Muscle layer of duodenum (tissue), 2 donors: Measurements from ENCODE around the gene EIF1AD.

ENCODE experiments used
- H3K27ac ChIP-seq: one replicate; pipeline ENCODE4 v1.7.0; 2013; ENCODE audit warnings: mild to moderate bottlenecking, low read length
- H3K27me3 ChIP-seq: one replicate; pipeline ENCODE4 v1.7.0; 2013; ENCODE audit warnings: low read depth, mild to moderate bottlenecking, control low read depth, low read length
- H3K36me3 ChIP-seq, 2 donors: one replicate each; pipeline ENCODE4 v1.7.0; 2013; ENCODE audit warnings: low read length in 2 of 2, control low read depth in 1 of 2, mild to moderate bottlenecking in 1 of 2; ENCODE audit not compliant: insufficient read depth in 2 of 2, control insufficient read depth in 1 of 2
- H3K4me1 ChIP-seq, 2 donors: one replicate each; pipeline ENCODE4 v1.7.0; 2013; ENCODE audit warnings: low read length in 2 of 2, mild to moderate bottlenecking in 2 of 2, control low read depth in 1 of 2, moderate library complexity in 1 of 2; ENCODE audit not compliant: insufficient read depth in 2 of 2, control insufficient read depth in 1 of 2
- H3K4me3 ChIP-seq, 2 donors: one replicate each; pipeline ENCODE4 v1.7.0; 2013; ENCODE audit warnings: low read length in 2 of 2, low read depth in 1 of 2, mild to moderate bottlenecking in 1 of 2
- H3K9me3 ChIP-seq, 2 donors: one replicate each; pipeline ENCODE4 v1.7.0; 2013; ENCODE audit warnings: low read length in 2 of 2, control low read depth in 1 of 2, mild to moderate bottlenecking in 1 of 2; ENCODE audit not compliant: control insufficient read depth in 1 of 2
- donor health status: healthy.

Gene EIF1AD

GRCh38 chr11:66020212-66020611 is 18.3 kb upstream of the EIF1AD start:
- Histone ChIP-seq H3K27ac (no peak overlapping the region), H3K4me3 (no peak overlapping the region), H3K27me3 (no peaks in the 10 kb centered on the region), H3K4me1 (peaks cover 0 to 5% of the 10 kb centered on the region in 2 donors), H3K9me3 (no peaks in the 10 kb centered on the region), H3K36me3 (no peaks in the 10 kb centered on the region)

- no peak overlapping the region for H3K27ac ChIP-seq
- H3K36me3 ChIP-seq = no peaks in the 10 kb centered on the region
- H3K9me3 ChIP-seq = no peaks in the 10 kb centered on the region
- H3K27me3 ChIP-seq = peaks cover 12% of the 10 kb centered on the region
- H3K4me1 ChIP-seq = peaks cover 0 to 5% of the 10 kb centered on the region in 2 donors
- H3K4me3 ChIP-seq = no peak overlapping the region
These were observed 15.4 kb upstream of the EIF1AD start for GRCh38 chr11:66017321-66017720.

GRCh38 chr11:66016793-66017177 is 14.8 kb upstream of the EIF1AD start:
- H3K27ac ChIP-seq = no peak overlapping the region
- no peaks in the 10 kb centered on the region for H3K36me3 ChIP-seq
- H3K4me1 ChIP-seq = peaks cover 0 to 4% of the 10 kb centered on the region in 2 donors
- H3K27me3 ChIP-seq = peaks cover 12% of the 10 kb centered on the region
- no peaks in the 10 kb centered on the region for H3K9me3 ChIP-seq
- no peak overlapping the region for H3K4me3 ChIP-seq

GRCh38 chr11:66015936-66016792 is 14.2 kb upstream of the EIF1AD start:
- Histone ChIP-seq H3K36me3 (no peaks in the 10 kb centered on the region), H3K27ac (no peak overlapping the region), H3K27me3 (peaks cover 12% of the 10 kb centered on the region), H3K4me1 (peaks cover 0 to 4% of the 10 kb centered on the region in 2 donors), H3K9me3 (no peaks in the 10 kb centered on the region), H3K4me3 (no peak overlapping the region)

- H3K9me3 ChIP-seq = no peaks in the 10 kb centered on the region
- H3K4me1 ChIP-seq = peaks cover 0 to 4% of the 10 kb centered on the region in 2 donors
- H3K27ac ChIP-seq = no peak overlapping the region
- H3K4me3 ChIP-seq = no peak overlapping the region
- H3K36me3 ChIP-seq = no peaks in the 10 kb centered on the region
- H3K27me3 ChIP-seq = peaks cover 12% of the 10 kb centered on the region
These were observed 13.5 kb upstream of the EIF1AD start for GRCh38 chr11:66015454-66015881.

- no peaks in the 10 kb centered on the region for H3K9me3 ChIP-seq
- no peaks in the 10 kb centered on the region for H3K36me3 ChIP-seq
- H3K27ac ChIP-seq = no peak overlapping the region
- peaks cover 12% of the 10 kb centered on the region for H3K27me3 ChIP-seq
- H3K4me1 ChIP-seq = peaks cover 0 to 4% of the 10 kb centered on the region in 2 donors
- H3K4me3 ChIP-seq = no peak overlapping the region
These were observed 13.0 kb upstream of the EIF1AD start for GRCh38 chr11:66014804-66015453.

- Histone ChIP-seq H3K9me3 (no peaks in the 10 kb centered on the region), H3K27me3 (peaks cover 12% of the 10 kb centered on the region), H3K36me3 (no peaks in the 10 kb centered on the region), H3K27ac (no peak overlapping the region), H3K4me1 (peaks cover 0 to 4% of the 10 kb centered on the region in 2 donors), H3K4me3 (no peak overlapping the region)
These were observed 11.8 kb upstream of the EIF1AD start for GRCh38 chr11:66013762-66014100.

GRCh38 chr11:66012946-66013761 is 11.2 kb upstream of the EIF1AD start:
- Histone ChIP-seq H3K36me3 (no peaks in the 10 kb centered on the region), H3K27ac (no peak overlapping the region), H3K4me3 (no peak overlapping the region), H3K4me1 (peaks cover 0 to 4% of the 10 kb centered on the region in 2 donors), H3K27me3 (peaks cover 12% of the 10 kb centered on the region), H3K9me3 (no peaks in the 10 kb centered on the region)

GRCh38 chr11:66012371-66012945 is 10.5 kb upstream of the EIF1AD start:
- peak overlapping the region in 1 of 2 donors; percentile 50 for H3K4me3 ChIP-seq
- no peaks in the 10 kb centered on the region for H3K36me3 ChIP-seq
- H3K27me3 ChIP-seq = peaks cover 12% of the 10 kb centered on the region
- no peaks in the 10 kb centered on the region for H3K9me3 ChIP-seq
- H3K27ac ChIP-seq = no peak overlapping the region
- H3K4me1 ChIP-seq = peaks cover 0 to 4% of the 10 kb centered on the region in 2 donors

GRCh38 chr11:66011785-66012303 is 9.9 kb upstream of the EIF1AD start, which contains the start of gene CST6:
Gene CST6 (plus strand): TSS chr11:66012008. CDS start chr11:66012045, 37 bp downstream.
- H3K27ac ChIP-seq = no peak within 1 kb of the TSS
- no peaks in the 10 kb centered on the region for H3K36me3 ChIP-seq
- H3K4me1 ChIP-seq = peaks cover 0 to 4% of the 10 kb centered on the region in 2 donors
- peaks cover 12% of the 10 kb centered on the region for H3K27me3 ChIP-seq
- no peaks in the 10 kb centered on the region for H3K9me3 ChIP-seq
- H3K4me3 ChIP-seq = peak within 1 kb of the TSS in 1 of 2 donors; percentile 50
